Activated CD4-positive, alpha-beta T cell treated with anti-CD3 and anti-CD28 coated beads, Interleukin-2, Interleukin-6, amounts not matched to agents 100 ng/mL and 50 ng/mL, durations not matched to agents 16 hours and 8 hours (primary cell): ENCODE results near the gene TIMM10.

ENCODE experiments used
- DNase-seq: peaks from one replicate; pipeline ENCODE4 v3.0.0-alpha.2; 2020

Gene TIMM10

DNA sequence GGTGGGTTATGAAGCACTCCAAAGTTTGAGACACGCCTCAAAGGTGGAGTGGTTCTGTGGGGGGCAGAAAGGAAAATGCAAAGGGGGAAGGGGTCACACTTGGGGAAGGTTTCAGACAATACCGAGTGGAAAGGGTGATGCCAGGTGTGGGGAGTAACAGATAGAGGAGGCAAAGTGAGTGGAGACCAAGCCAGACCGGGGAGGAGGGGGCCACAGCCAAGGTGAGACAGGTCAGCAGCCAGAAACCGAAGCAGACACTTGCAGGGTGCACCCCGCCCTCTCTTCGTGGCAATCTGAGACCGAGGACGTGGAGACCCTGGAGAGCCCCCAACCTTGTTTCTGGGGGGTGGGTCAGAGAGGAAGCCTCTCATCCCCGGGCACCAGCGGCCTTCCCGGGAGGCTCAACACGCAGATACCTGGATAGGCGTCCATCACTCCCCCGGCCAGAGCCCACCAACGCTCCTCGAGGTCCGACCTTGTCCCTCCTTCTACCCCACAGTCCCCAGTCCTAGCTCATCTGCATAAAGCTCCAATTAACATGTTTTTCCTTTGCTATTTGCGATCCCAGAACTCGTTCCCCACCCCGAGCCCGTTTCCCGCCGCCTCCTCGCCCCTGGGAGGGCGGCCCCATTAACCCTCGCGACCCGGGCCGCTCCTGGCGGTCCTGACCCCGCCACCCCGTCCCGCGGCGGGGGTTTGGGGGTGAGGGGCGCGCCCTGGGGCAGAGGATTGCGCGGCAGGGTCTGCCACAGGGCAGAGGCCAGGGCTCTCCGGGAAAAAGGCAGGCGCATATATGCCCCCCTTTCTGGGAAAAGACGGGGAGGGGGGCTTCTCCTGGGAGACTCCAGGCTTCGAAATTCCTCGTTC, 48.4 kb downstream of the TIMM10 start:
- no peak for DNase-seq

GRCh38 chr11:57481315-57481714, 49.2 kb downstream of the TIMM10 start:
- DNase-seq = no peak

- peak; percentile 80 for DNase-seq
These were observed 50.0 kb downstream of the TIMM10 start for GRCh38 chr11:57480409-57481137.

DNA sequence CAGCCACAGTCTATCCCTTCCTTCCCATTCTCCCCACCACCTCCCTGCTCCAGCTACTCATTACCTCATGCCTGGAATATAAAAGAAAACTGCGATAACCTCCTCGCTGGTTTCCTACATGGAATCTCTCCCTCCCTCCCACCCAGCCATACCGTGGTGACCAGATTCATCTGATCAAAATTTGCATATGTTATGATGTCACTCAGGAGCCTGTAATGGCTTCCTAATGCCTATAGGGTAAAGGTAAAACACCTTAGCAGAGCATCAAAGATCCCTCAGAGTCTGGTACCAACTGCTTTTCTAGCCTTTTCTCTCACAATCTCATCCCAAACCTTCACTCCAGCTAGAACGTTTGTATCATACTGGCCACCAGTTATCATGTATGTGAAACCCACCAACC, 50.6 kb downstream of the TIMM10 start:
- DNase-seq = no peak

DNA sequence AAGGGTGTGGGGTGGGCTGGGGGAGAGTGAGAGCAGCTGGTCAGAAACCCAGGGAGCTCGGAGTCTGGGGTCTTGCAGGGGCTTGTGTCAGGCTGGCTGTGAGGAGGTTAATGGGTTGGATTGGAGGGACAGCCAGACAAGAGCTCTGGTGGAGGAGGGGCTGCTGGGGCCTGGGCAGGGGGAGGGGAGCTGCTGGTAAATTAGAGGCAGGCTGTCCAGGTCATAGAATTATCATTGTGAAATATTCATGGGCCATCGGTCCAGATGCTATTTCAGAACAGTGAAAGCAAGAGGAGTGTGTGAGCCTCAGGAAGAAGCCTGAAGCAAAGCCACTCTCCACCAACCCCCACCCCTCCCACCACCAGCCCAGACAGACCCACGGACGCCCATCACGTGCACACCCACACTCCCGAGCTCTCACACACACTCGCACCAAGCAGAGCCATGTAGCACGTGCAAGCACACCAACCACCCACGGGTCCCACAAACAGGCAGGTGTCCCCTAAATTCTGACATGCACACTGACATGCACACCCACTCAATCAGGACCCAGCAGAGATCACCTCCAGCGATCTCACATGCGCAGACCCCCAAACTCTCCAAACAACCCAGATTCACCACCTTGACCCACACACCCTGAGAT, 51.4 kb downstream of the TIMM10 start:
- DNase-seq = no peak
